SK-N-MC (cell line): ENCODE results near the gene JADE3.

Source experiments
- EZH2 ChIP-seq: fragments of 200-600 bp; sonication (generic); IDR thresholded peaks from one replicate; pipeline ENCODE4 v1.6.1; 2017; ENCODE audit warnings: antibody characterized with exemption
- FOXP2 ChIP-seq: optimal IDR thresholded peaks from 2 replicates; pipeline ENCODE3; 2011; ENCODE audit warnings: mild to moderate bottlenecking, moderate library complexity; ENCODE audit not compliant: insufficient read depth; ENCODE audit errors: extremely low read length, control extremely low read depth
- POLR2AphosphoS5 ChIP-seq: IDR thresholded peaks from 2 replicates; pipeline ENCODE4 v1.6.1; 2012; ENCODE audit warnings: mild to moderate bottlenecking, low read depth, low read length, borderline replicate concordance

- TF ChIP-seq POLR2AphosphoS5: no peak
- TF ChIP-seq FOXP2: no peak
- no peak for TF ChIP-seq EZH2
Measured at GRCh38 chrX:47068214-47068613, 156.0 kb downstream of the JADE3 start.
